Activated CD8-positive, alpha-beta T cell treated with anti-CD3 and anti-CD28 coated beads for 36 hours (primary cell): ENCODE measurements around the gene FUOM. TPM values are rescaled to one million over a fixed set of nuclear protein-coding genes. Genes with fewer than 3 reads are reported as not detected.

Source experiments
- ATAC-seq: fragments of 200-7000 bp; cut with Tn5 transposase; one replicate; pipeline ENCODE4 v1.10.0; 2021; ENCODE audit warnings: mild to moderate bottlenecking, moderate library complexity
- CTCF ChIA-PET: fragments of 350-600 bp; sonication (Branson Sonifier 250); formaldehyde crosslinking; loops from one replicate; lab custom pipeline; 2021; ENCODE audit warnings: antibody characterized with exemption; lab: Charles Lee
- POLR2A ChIA-PET: fragments of 350-600 bp; sonication (Branson Sonifier 250); formaldehyde crosslinking; loops from one replicate; lab custom pipeline; 2021; ENCODE audit warnings: antibody characterized with exemption; lab: Charles Lee
- DNase-seq: peaks from one replicate; pipeline ENCODE4 v3.0.0-alpha.2; 2020
- H3K27ac Mint-ChIP-seq: one replicate; pipeline ENCODE4 v1.8.0; 2021; ENCODE audit warnings: mild to moderate bottlenecking, mixed read lengths
- H3K27me3 Mint-ChIP-seq: one replicate; pipeline ENCODE4 v1.8.0; 2021; ENCODE audit warnings: mixed read lengths
- H3K36me3 Mint-ChIP-seq: one replicate; pipeline ENCODE4 v1.8.0; 2021; ENCODE audit warnings: low read depth, mixed read lengths
- H3K4me1 Mint-ChIP-seq: one replicate; pipeline ENCODE4 v1.8.0; 2021; ENCODE audit warnings: low read depth, mixed read lengths
- H3K4me3 Mint-ChIP-seq: one replicate; pipeline ENCODE4 v1.8.0; 2021; ENCODE audit warnings: mild to moderate bottlenecking, moderate library complexity, mixed read lengths
- H3K9me3 Mint-ChIP-seq: one replicate; pipeline ENCODE4 v1.8.0; 2021; ENCODE audit warnings: mixed read lengths
- CTCF ChIP-seq: fragments of 200-600 bp; IDR thresholded peaks from one replicate; pipeline ENCODE4 v1.8.0; 2022; ENCODE audit warnings: antibody characterized with exemption, mild to moderate bottlenecking
- intact Hi-C: fragments of 100-400 bp; cut with micrococcal nuclease; formaldehyde crosslinking; loops from one replicate; pipeline ENCODE4 v1.10.0; 2022
- total RNA-seq, 2 experiments: library from RNA; stranded (reverse); gene quantifications; one replicate each; pipeline ENCODE4 v1.2.3, GENCODE V29; 2021

FUOM gene
- total RNA-seq, 2 experiments from 2014 or later = 32.2 to 33.7 TPM

DNA sequence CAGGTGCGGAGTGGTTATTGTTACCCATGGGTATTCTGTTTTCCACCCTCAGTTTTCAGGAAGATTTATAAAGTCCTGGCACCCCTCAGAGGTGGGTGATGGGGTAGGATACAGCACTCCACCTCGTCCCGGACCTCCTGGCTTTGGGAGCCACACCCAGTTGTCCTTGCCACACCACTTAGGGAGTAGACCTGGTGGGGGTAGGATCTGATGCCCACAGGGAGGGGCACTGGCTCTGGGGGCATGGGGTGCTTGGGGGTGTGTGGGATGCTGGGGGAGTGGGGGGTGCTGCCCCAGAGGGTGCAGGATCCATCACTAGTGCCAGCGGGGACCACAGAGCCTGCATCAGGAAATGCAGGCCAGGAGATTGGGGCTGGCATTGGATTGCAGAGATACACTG lies 44.6 kb downstream of the FUOM start:
- POLR2A ChIA-PET = no interaction called here
- CTCF ChIA-PET = interaction anchor here (1.4 to 2.9 kb wide), 3 partner anchors 10 to 16 kb away, joined by 6 to 11 read pairs (median 8); no protein-coding TSS in a partner anchor

DNA sequence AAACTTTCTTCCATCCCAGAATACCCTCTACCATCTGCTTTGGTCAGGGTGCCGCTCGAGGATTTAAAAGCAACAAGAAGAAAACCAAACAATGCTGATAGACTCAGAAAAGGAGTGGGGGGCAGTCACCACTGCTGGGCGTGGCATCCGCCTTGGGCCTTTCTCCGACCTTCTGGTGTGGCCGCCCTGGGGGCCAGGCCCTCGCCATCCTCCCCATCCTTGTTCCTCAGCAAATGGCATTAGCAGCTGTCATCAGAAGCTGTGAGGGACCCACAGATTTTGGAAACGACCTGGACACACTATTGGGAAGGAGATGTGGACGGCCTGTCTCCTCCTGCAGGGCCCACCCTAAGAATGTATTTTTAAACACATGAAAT lies 45.1 kb downstream of the FUOM start:
- ATAC-seq (no peak), DNase-seq (no peak)
- intact Hi-C loops = no loop called here
- Mint-ChIP-seq H3K36me3 (peaks cover 7% of the 10 kb centered on the region), H3K4me3 (no peak overlapping the region), H3K27me3 (no peaks in the 10 kb centered on the region), H3K27ac (no peak overlapping the region), H3K4me1 (peaks cover 2% of the 10 kb centered on the region), H3K9me3 (no peaks in the 10 kb centered on the region)
- no peak for TF ChIP-seq CTCF
- CTCF ChIA-PET = no interaction called here
- POLR2A ChIA-PET = no interaction called here

More for the DNA sequence above, 44.6 kb downstream of the FUOM start:
- no peak for ATAC-seq
- TF ChIP-seq CTCF = no peak
- no peaks in the 10 kb centered on the region for H3K27me3 Mint-ChIP-seq
- H3K9me3 Mint-ChIP-seq = no peaks in the 10 kb centered on the region
- H3K4me1 Mint-ChIP-seq = peaks cover 2% of the 10 kb centered on the region
- intact Hi-C loops = no loop called here
- no peak overlapping the region for H3K27ac Mint-ChIP-seq
- H3K4me3 Mint-ChIP-seq = no peak overlapping the region
- no peak for DNase-seq
- H3K36me3 Mint-ChIP-seq = peaks cover 3% of the 10 kb centered on the region

DNA sequence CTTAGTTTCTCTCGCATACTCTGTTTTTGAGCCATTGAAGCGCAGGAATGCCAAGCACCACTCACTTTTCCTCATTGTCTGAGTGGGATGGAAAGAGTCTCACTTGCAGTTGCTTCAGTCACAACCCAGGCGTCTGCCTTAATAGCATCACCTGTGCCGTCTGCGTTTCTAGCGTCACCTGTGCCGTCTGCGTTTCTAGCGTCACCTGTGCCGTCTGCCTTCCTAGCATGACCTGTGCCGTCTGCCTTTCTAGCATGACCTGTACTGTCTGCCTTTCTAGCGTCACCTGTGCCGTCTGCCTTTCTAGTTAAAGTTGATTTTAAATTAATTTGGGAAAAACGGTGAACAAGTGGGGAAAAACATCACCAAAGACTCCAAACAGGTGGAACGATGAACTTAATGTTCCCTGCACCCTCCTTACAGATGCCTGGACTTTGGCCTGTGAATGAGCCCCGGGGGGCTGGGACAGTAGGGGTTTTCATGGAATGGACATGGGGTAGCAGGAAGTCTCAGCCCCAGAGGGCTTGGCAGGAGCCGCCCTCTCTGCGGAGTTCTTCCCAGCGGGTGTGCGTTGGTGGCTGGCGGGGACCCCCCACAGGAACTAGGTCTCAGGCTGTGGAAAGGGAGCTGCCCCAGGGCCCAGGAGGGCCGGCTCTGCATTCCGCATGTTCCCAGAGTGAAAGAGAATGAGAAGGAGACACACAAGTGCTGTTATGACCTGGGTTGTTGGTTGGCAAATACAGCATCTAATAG lies 45.6 kb downstream of the FUOM start:
- Mint-ChIP-seq H3K27me3 (no peaks in the 10 kb centered on the region), H3K36me3 (peaks cover 9% of the 10 kb centered on the region), H3K27ac (no peak overlapping the region), H3K9me3 (no peaks in the 10 kb centered on the region), H3K4me1 (peaks cover 7% of the 10 kb centered on the region), H3K4me3 (no peak overlapping the region)
- CTCF ChIA-PET = no interaction called here
- intact Hi-C loops = no loop called here
- DNase-seq (no peak), ATAC-seq (no peak)
- POLR2A ChIA-PET = interaction anchor here (0.7 kb wide), 1 partner anchor 74 kb away, joined by 3 read pairs; the partner anchor contains the start of gene VENTX
- TF ChIP-seq CTCF = no peak

DNA sequence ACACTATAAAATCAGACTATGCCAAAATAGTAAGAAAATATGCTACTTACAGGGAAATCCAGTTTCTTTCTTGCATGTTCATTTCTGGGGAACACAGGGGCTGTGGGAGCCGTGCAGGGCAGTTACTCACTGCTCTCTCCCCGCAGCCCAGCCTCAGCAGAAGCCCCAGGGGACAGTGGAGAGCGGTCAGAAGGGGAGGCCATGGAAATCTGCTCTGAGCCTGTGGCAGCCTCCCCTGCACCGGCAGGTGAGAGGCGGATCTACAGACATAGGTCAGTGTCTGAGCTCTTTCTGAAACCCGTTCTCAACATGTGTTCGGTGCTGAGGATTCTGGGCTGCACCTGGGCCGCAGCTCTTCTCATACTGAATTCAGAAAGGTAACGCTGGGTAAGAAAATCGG lies 46.2 kb downstream of the FUOM start:
- peaks cover 12% of the 10 kb centered on the region for H3K4me1 Mint-ChIP-seq
- H3K9me3 Mint-ChIP-seq = no peaks in the 10 kb centered on the region
- TF ChIP-seq CTCF = no peak
- POLR2A ChIA-PET = interaction anchor here (0.7 kb wide), 1 partner anchor 74 kb away, joined by 3 read pairs; the partner anchor contains the start of gene VENTX
- intact Hi-C loops = no loop called here
- H3K27ac Mint-ChIP-seq = no peak overlapping the region
- CTCF ChIA-PET = no interaction called here
- H3K4me3 Mint-ChIP-seq = no peak overlapping the region
- H3K27me3 Mint-ChIP-seq = no peaks in the 10 kb centered on the region
- DNase-seq (no peak), ATAC-seq (no peak)
- peaks cover 9% of the 10 kb centered on the region for H3K36me3 Mint-ChIP-seq

- no peak for ATAC-seq
- no peak for TF ChIP-seq CTCF
- Mint-ChIP-seq H3K4me3 (no peak overlapping the region), H3K27ac (no peak overlapping the region), H3K36me3 (peaks cover 9% of the 10 kb centered on the region), H3K9me3 (no peaks in the 10 kb centered on the region), H3K27me3 (no peaks in the 10 kb centered on the region), H3K4me1 (peaks cover 17% of the 10 kb centered on the region)
- intact Hi-C loops = no loop called here
- POLR2A ChIA-PET = interaction anchor here (1.3 kb wide), 1 partner anchor 14 kb away, joined by 5 read pairs; no protein-coding TSS in a partner anchor
- CTCF ChIA-PET = interaction anchor here (1.4 kb wide), 1 partner anchor 19 kb away, joined by 3 read pairs; no protein-coding TSS in a partner anchor
- DNase-seq = no peak
Observed at GRCh38 chr10:133310789-133311188, 47.0 kb downstream of the FUOM start.
